OCI-LY1 (cell line): Measurements from ENCODE around the gene MPI.

ENCODE experiments used
- H2AFZ ChIP-seq: fragments of 200-600 bp; sonication (generic), shearing (Covaris generic); 2 replicates; pipeline ENCODE4 v1.6.0; 2014; ENCODE audit warnings: antibody characterized with exemption, mild to moderate bottlenecking, low read length
- H3F3A ChIP-seq: fragments of 200-600 bp; sonication (generic), shearing (Covaris generic); 2 replicates; pipeline ENCODE4 v1.6.0; 2014; ENCODE audit warnings: mild to moderate bottlenecking, antibody characterized with exemption, low read length, moderate library complexity; ENCODE audit not compliant: insufficient read depth
- H3K27ac ChIP-seq: fragments of 200-600 bp; sonication (generic); 2 replicates; pipeline ENCODE4 v1.5.1; 2014; ENCODE audit warnings: low read length, mixed run types, mild to moderate bottlenecking, low read depth; ENCODE audit not compliant: poor library complexity, severe bottlenecking
- H3K27me3 ChIP-seq: fragments of 200-600 bp; sonication (generic); 2 replicates; pipeline ENCODE4 v1.6.0; 2014; ENCODE audit warnings: antibody characterized with exemption, mild to moderate bottlenecking, low read length, moderate library complexity; ENCODE audit not compliant: insufficient read depth
- H3K36me3 ChIP-seq: fragments of 200-600 bp; sonication (generic); 2 replicates; pipeline ENCODE4 v1.6.1; 2014; ENCODE audit warnings: mild to moderate bottlenecking, antibody characterized with exemption, low read length, moderate library complexity, mixed read lengths; ENCODE audit not compliant: insufficient read depth
- H3K4me1 ChIP-seq: fragments of 200-600 bp; sonication (generic); 2 replicates; pipeline ENCODE4 v1.5.1; 2014; ENCODE audit warnings: mild to moderate bottlenecking, low read length, moderate library complexity; ENCODE audit not compliant: insufficient read depth, severe bottlenecking
- H3K4me2 ChIP-seq: fragments of 200-600 bp; sonication (generic), shearing (Covaris generic); 2 replicates; pipeline ENCODE4 v1.6.1; 2014; ENCODE audit warnings: low read length
- H3K4me3 ChIP-seq: fragments of 200-600 bp; sonication (generic); 2 replicates; pipeline ENCODE4 v1.5.1; 2014; ENCODE audit warnings: low read length, low read depth, mild to moderate bottlenecking, mixed read lengths; ENCODE audit not compliant: poor library complexity, severe bottlenecking
- H3K79me2 ChIP-seq: fragments of 200-600 bp; shearing (Covaris generic); 2 replicates; pipeline ENCODE4 v1.6.1; 2016; ENCODE audit warnings: mixed run types, low read length, mixed read lengths; ENCODE audit not compliant: insufficient read depth
- H3K9ac ChIP-seq: fragments of 200-600 bp; sonication (generic), shearing (Covaris generic); 2 replicates; pipeline ENCODE4 v1.6.1; 2014; ENCODE audit warnings: mild to moderate bottlenecking, low read length, mixed read lengths
- H3K9me2 ChIP-seq: fragments of 200-600 bp; sonication (generic), shearing (Covaris generic); 2 replicates; pipeline ENCODE4 v1.6.1; 2014; ENCODE audit warnings: low read depth, mild to moderate bottlenecking, low read length, mixed read lengths
- H3K9me3 ChIP-seq: fragments of 200-600 bp; shearing (Covaris generic); 2 replicates; pipeline ENCODE4 v1.6.1; 2014; ENCODE audit warnings: low read length, mixed read lengths
- H4K20me1 ChIP-seq: fragments of 200-600 bp; sonication (generic), shearing (Covaris generic); 2 replicates; pipeline ENCODE4 v1.6.0; 2016; ENCODE audit warnings: mild to moderate bottlenecking, low read length; ENCODE audit not compliant: insufficient read depth
- EZH2 ChIP-seq: fragments of 200-600 bp; sonication (generic), shearing (Covaris generic); IDR thresholded peaks from 2 replicates; pipeline ENCODE4 v1.8.0; 2017; ENCODE audit warnings: borderline replicate concordance, mixed run types, mild to moderate bottlenecking, antibody characterized with exemption, low read length, moderate library complexity, mixed read lengths
- TF ChIP-seq, protein P1 (sequence below): fragments of 200-600 bp; sonication (generic), shearing (Covaris generic); IDR thresholded peaks from 2 replicates; pipeline ENCODE4 v1.5.1; 2017; ENCODE audit warnings: mild to moderate bottlenecking, antibody characterized with exemption, low read length, moderate library complexity, mixed read lengths

Gene MPI

DNA sequence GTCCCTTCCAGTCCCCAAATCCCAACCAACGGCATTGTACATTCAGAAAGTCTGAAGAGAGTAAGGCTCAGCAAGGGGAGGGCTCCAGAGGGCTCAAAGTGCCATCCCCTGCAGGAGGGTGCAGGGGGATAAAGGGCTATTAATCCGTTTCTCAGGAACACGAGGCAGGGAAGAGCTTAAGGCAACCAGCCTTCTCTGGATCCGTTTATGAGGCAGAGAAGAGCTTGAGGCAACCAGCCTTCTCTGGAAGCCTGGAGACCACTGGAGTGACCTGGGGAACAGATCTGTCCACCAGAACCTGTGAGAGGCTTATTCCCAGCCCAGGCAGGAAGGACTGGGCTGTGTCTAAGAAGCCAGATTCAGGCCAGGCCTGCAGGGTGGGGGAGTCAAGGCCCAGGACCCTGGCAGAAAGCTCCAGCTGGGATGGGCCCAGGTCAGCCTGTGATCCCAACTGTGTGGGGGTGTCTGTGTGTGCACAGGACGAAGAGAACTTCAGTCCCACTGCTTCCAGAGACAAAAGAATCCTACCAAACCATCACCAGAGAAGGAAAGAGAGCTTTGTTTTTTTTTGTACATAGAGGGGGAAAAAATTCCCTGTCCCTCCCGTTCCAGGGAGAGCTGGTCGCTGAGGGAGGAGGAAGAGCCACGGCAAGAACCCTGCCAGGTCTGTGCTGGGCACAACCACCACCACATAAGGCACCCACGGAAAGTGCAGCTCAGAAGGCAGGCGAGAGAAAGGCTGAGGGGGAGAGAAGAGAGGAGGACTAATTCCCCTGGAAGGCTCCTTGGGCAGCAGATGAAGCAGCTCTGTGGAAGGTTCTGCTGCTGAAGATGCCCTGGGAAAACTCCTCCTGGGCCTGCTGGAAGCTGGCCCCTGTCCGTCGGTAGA lies 45.3 kb upstream of the MPI start:
- Histone ChIP-seq H3K9ac (peak overlapping the region; percentile 5; the same call in 1 of the 2 replicates), H3K36me3 (peaks cover 33% of the 10 kb centered on the region), H3K4me2 (no peak overlapping the region; the same call in 1 of the 2 replicates), H3K9me2 (no peaks in the 10 kb centered on the region), H3K4me1 (peaks cover 51% of the 10 kb centered on the region), H3K27ac (peak overlapping the region; percentile 67), H3F3A (no peaks in the 10 kb centered on the region), H2AFZ (no peak overlapping the region), H3K4me3 (no peak overlapping the region), H3K9me3 (no peaks in the 10 kb centered on the region), H3K79me2 (no peaks in the 10 kb centered on the region), H3K27me3 (no peaks in the 10 kb centered on the region), H4K20me1 (no peaks in the 10 kb centered on the region)
- TF ChIP-seq, protein P1, sequence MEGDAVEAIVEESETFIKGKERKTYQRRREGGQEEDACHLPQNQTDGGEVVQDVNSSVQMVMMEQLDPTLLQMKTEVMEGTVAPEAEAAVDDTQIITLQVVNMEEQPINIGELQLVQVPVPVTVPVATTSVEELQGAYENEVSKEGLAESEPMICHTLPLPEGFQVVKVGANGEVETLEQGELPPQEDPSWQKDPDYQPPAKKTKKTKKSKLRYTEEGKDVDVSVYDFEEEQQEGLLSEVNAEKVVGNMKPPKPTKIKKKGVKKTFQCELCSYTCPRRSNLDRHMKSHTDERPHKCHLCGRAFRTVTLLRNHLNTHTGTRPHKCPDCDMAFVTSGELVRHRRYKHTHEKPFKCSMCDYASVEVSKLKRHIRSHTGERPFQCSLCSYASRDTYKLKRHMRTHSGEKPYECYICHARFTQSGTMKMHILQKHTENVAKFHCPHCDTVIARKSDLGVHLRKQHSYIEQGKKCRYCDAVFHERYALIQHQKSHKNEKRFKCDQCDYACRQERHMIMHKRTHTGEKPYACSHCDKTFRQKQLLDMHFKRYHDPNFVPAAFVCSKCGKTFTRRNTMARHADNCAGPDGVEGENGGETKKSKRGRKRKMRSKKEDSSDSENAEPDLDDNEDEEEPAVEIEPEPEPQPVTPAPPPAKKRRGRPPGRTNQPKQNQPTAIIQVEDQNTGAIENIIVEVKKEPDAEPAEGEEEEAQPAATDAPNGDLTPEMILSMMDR, result peak; percentile 37; the same call in 1 of the 2 replicates
- no peak for TF ChIP-seq EZH2

- no peaks in the 10 kb centered on the region for H3F3A ChIP-seq
- peaks cover 47% of the 10 kb centered on the region for H3K4me1 ChIP-seq
- H4K20me1 ChIP-seq, result no peaks in the 10 kb centered on the region
- no peak overlapping the region for H3K4me3 ChIP-seq
- H3K9ac ChIP-seq, result no peak overlapping the region; the same call in 1 of the 2 replicates
- H3K27me3 ChIP-seq, result no peaks in the 10 kb centered on the region
- H2AFZ ChIP-seq, result no peak overlapping the region
- no peaks in the 10 kb centered on the region for H3K9me3 ChIP-seq
- TF ChIP-seq, protein P1, result no peak
- TF ChIP-seq EZH2, result no peak
- H3K27ac ChIP-seq, result peak overlapping the region; percentile 67
- H3K4me2 ChIP-seq, result no peak overlapping the region
- no peaks in the 10 kb centered on the region for H3K9me2 ChIP-seq
- H3K79me2 ChIP-seq, result no peaks in the 10 kb centered on the region
- H3K36me3 ChIP-seq, result peaks cover 38% of the 10 kb centered on the region
Measured at GRCh38 chr15:74845208-74845568, 44.7 kb upstream of the MPI start.

DNA sequence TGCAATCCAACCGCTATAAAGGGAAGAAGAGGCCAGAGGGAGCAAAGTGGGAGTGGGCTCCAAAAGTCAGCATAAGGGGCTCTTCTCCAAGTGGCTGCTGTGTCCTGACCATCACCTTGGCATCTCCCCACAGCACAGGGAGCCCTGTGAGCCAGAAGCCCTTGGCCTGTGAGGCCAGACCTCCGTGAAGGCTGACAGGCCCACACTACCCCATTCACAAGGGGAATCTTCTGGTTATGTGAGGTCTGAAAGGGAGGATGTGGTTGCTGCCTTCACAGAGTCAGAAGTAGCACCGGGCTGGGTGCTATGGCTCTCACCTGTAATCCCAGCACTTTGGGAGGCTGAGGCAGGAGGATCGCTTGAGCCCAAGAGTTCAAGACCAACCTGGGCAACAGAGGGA lies 44.3 kb upstream of the MPI start:
- H3K36me3 ChIP-seq, result peaks cover 38% of the 10 kb centered on the region
- TF ChIP-seq, protein P1, result no peak
- TF ChIP-seq EZH2, result no peak
- H3K79me2 ChIP-seq, result no peaks in the 10 kb centered on the region
- H3K27me3 ChIP-seq, result no peaks in the 10 kb centered on the region
- no peak overlapping the region for H3K9ac ChIP-seq
- no peak overlapping the region for H2AFZ ChIP-seq
- peaks cover 43% of the 10 kb centered on the region for H3K4me1 ChIP-seq
- peak overlapping the region; percentile 67 for H3K27ac ChIP-seq
- H4K20me1 ChIP-seq, result no peaks in the 10 kb centered on the region
- no peaks in the 10 kb centered on the region for H3K9me3 ChIP-seq
- H3K9me2 ChIP-seq, result no peaks in the 10 kb centered on the region
- no peak overlapping the region for H3K4me3 ChIP-seq
- H3K4me2 ChIP-seq, result no peak overlapping the region
- H3F3A ChIP-seq, result no peaks in the 10 kb centered on the region
